Vagina (tissue), 2 donors: ENCODE measurements around the gene SEPTIN2.

ENCODE experiments used
- POLR2A ChIP-seq, 2 donors: fragments of 450-650 bp; IDR thresholded peaks; one replicate each; pipeline ENCODE4 v1.6.1; 2017; ENCODE audit warnings: antibody characterized with exemption in 2 of 2, mild to moderate bottlenecking in 2 of 2, moderate library complexity in 2 of 2
- TF ChIP-seq, protein P1 (sequence below), 3 experiments: fragments of 450-650 bp in 2 of 3; fragments of 200-600 bp in 1 of 3; sonication (generic) in 1 of 3; IDR thresholded peaks; one replicate each; pipeline ENCODE4 v1.5.1; 2017 to 2019; ENCODE audit warnings: antibody characterized with exemption in 3 of 3, mild to moderate bottlenecking in 2 of 3, moderate library complexity in 2 of 3

DNA sequence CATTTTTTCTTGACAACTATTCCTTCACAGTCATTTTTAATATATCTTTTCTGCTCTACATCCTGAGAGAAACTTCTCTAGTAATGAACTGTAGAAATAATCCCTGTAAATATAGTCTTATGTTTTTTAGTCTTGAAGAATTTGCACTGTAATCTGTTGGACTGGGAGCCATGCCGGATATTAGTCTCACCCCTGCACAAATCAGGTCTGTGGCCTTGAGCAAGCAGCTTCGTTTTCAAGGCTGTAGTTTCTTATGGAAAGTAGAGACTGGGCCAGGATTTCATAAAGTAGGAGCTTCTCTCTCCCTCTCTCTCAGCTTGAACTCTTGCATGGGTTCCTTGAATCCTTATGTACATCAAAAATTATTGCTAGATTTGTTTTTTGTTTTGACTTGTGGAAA is 49.1 kb downstream of the SEPTIN2 start:
- TF ChIP-seq, protein P1, sequence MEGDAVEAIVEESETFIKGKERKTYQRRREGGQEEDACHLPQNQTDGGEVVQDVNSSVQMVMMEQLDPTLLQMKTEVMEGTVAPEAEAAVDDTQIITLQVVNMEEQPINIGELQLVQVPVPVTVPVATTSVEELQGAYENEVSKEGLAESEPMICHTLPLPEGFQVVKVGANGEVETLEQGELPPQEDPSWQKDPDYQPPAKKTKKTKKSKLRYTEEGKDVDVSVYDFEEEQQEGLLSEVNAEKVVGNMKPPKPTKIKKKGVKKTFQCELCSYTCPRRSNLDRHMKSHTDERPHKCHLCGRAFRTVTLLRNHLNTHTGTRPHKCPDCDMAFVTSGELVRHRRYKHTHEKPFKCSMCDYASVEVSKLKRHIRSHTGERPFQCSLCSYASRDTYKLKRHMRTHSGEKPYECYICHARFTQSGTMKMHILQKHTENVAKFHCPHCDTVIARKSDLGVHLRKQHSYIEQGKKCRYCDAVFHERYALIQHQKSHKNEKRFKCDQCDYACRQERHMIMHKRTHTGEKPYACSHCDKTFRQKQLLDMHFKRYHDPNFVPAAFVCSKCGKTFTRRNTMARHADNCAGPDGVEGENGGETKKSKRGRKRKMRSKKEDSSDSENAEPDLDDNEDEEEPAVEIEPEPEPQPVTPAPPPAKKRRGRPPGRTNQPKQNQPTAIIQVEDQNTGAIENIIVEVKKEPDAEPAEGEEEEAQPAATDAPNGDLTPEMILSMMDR (IDR thresholded peaks at IDR 0.05): no peak
- no peak for TF ChIP-seq POLR2A (IDR thresholded peaks at IDR 0.05)
